Loucy (cell line): ENCODE results near the gene ROR1.

ENCODE experiments used
- CTCF ChIP-seq: fragments of 200-600 bp; sonication (generic); conservative IDR thresholded peaks from 2 replicates; pipeline ENCODE4 v1.5.1; 2014; ENCODE audit warnings: mild to moderate bottlenecking, antibody characterized with exemption, low read length
- EZH2phosphoT487 ChIP-seq: fragments of 200-600 bp; IDR thresholded peaks from 2 replicates; pipeline ENCODE4 v1.6.1; 2018; ENCODE audit warnings: antibody characterized with exemption, mild to moderate bottlenecking, moderate library complexity, borderline replicate concordance

DNA sequence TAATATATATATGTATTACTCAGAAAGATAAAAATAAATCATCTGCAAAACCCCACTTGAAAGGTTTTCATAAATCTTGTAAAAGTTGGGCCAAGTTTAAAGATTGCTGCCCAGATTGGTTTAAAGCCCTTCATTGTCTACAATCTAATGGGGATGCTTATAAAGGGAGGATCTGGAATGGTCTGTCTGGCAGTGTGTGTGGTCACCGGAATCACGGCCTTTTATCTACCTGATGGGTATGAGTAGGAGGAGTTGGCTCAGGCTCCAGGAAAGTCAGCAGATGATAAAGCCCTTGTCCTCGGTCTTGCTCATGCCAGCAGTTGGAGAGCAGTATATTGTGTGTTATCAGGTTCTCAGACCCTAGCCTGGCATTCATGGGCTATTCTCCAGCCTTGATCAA, 197.7 kb downstream of the ROR1 start:
- TF ChIP-seq CTCF (no peak), EZH2phosphoT487 (no peak)
